Mucosa of gallbladder (tissue), 1 donor: ENCODE data around the gene MORN1. TPM values are rescaled to one million over a fixed set of nuclear protein-coding genes. Genes with fewer than 3 reads are reported as not detected.

ENCODE experiments used
- DNase-seq: peaks from one replicate; pipeline ENCODE4 v3.0.0-alpha.2; 2020; ENCODE audit warnings: low spot score
- total RNA-seq: library from RNA; stranded (reverse); gene quantifications from one replicate; pipeline ENCODE4 v1.2.1, GENCODE V29; 2021
- donor health status: DM: no; HTN: no; CAD: no.

Gene MORN1
- total RNA-seq, 1 donor from 2014 or later: 24.4 TPM

GRCh38 chr1:2374252-2375155 is 16.9 kb downstream of the MORN1 start:
- DNase-seq: no peak

GRCh38 chr1:2373551-2374251 is 17.7 kb downstream of the MORN1 start:
- no peak for DNase-seq

- no peak for DNase-seq
These were observed 18.5 kb downstream of the MORN1 start for GRCh38 chr1:2372551-2373490.

GRCh38 chr1:2368053-2368744 is 23.2 kb downstream of the MORN1 start:
- no peak for DNase-seq

DNA sequence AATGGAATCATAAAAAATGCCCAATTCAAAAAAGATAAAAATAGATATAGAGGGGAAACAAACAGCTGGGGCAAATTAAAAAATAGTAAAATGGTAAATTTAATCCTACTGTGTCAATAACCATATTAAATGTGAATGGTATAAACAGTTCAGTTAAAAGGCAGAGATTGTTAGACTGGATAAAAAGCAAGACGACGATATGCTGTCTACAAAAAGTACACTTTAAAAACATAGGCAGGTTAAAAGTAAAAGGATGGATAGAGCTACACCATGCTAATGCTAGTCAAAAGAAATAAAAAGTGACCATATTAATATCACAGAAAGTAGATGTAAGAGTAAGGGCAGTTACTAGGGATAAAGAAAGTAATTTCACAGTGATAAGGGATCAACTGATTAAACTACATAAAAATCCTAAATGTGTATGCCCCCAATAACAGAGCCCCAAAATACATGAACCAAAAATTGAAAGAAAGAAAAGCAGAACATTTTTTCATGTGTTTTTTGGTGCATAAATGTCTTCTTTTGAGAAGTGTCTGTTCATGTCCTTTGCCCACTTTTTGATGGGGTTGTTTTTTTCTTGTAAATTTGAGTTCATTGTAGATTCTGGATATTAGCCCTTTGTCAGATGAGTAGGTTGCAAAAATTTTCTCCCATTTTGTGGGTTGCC is 27.4 kb downstream of the MORN1 start:
- no peak for DNase-seq

DNA sequence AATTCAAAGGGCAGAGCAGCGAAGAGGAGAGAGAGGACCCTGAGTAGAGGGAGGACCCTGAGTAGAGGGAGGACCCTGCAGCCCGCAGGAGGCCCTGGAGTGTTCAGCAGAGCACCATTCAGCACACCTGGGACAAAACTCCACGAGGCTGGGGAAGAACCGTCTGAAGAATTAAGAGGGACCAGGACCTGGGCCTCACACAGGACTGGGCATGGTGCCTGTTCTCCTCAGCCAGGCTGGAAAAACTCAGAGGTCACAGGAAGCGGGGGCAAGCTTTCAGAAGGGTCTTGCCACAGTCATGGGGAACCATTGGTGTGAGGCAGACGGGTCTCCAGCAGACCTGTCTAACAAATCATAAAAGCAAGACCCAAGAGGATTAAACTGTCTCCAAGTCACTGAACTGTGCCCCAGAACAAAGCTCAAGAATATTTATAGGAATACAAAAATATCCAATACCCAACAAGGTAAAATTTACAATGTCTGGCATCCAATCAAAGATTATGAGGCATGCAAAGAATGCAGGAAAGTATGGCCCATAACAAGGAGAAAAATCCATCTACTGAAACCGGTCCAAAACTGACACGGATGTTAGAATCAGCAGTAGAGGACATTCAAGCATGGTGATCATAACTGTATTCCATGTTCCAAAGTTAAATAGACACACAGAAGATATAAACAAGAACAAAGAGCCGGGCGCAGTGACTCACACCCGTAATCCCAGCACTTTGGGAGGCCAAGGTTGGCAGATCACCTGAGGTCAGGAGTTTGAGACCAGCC is 30.6 kb downstream of the MORN1 start:
- DNase-seq: no peak

GRCh38 chr1:2358651-2359640 is 32.4 kb downstream of the MORN1 start:
- DNase-seq: no peak

GRCh38 chr1:2358072-2358471 is 33.3 kb downstream of the MORN1 start:
- no peak for DNase-seq

DNA sequence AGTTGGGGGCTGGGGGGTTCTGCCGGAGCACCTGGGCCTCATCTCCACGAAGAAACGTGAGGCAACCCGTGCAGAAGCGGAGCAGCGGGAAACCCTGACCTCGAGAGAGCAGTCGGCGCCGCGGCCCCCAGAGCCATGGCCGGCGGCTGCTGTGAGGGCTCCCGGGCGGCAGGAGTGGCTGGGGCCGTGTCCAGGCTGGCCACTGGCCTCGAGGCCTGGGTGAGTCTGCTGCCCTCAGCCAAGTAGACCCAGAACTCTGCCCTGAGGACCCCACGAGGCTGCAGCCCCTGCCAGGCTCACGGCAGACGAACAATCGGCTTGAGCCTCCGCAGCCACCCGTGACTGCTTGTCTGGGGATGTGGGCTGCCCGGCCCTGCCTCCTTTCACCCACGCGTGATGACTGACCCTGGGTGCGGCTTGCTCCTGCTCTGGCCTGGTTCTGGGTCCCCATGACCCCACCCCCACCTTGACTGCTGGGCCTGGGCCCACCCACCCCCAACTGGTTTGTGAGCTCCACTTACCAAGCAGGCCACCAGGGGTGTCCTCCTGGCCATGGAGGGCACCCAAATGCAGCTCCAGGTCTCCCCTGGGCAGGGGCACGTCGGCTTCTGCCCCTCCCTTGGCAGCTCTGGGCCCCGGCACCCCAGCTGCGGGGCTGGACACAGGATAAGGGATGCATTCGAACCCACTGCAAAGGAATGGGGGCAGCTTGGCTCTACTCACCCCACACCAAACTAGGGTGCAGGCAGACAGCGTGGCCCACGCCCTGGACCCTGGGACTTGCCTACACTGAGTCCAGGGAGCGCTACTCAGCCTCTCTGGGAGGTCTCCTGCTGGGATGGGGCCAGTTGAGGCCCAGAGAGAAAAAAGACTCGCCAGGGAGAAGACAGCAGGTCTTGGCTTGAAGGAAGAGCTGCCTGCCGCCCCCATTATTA is 34.2 kb downstream of the MORN1 start:
- no peak for DNase-seq

DNA sequence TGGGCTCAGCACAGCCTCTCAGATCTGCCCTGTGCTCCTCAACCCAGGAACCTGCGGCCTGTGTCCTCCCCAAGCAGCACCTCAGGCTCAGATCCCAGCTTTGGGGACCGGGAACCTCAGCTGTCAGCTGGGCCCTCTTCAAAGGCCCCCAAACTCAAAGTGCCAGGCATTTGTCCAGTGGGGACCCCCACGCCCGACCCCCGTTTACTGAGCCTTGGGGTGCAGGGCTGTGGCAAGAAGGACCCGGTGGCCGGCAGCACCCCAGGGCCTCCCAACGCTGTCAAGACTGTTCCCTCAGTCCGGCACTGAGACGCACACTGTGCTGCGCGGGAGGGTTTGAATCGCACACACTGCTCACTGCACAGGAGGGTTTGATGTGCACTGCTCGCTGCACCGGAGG is 35.0 kb downstream of the MORN1 start:
- no peak for DNase-seq

- no peak for DNase-seq
These were observed 35.7 kb downstream of the MORN1 start for GRCh38 chr1:2355373-2356261.

DNA sequence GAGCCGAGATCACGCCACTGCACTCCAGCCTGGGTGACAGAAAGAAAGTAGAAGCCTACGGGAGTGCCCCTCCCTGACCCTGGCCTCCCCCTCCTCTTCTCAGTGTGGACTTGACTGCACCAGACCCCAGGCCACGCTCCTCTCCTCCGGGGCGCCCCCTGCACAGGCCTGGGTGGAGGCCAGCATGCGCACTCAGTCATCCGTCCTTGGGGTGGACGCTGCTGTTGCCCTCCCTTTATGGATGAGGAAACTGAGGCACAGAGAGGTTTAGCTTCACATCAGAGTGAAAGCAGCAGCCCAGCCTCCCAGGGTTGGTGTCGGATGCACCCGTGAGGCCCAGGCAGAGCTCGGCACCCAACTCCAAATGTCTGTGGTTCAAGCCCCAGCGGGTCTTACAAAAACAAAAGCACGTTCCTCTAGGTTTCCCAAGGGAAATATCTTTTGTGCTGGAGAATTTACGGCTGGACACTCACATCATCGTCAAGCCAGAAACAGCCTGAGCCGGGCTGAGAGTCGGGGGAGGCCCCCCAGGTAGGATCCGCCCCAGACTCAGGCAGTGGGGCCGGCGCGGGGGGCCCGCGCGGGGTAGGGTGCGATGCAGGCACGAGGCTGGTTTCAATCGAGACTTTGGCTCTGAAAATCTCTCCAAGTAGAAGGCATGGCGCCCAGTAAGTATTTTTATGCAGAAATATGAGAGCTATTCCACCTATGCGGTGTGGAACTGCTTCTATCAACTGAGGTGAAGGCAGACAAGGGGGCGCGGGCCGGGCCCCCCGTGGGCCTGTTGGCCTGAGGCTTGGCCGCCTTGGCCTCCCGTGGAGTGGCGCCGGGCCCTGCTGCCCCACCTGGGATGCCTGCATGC is 36.6 kb downstream of the MORN1 start:
- no peak for DNase-seq

DNA sequence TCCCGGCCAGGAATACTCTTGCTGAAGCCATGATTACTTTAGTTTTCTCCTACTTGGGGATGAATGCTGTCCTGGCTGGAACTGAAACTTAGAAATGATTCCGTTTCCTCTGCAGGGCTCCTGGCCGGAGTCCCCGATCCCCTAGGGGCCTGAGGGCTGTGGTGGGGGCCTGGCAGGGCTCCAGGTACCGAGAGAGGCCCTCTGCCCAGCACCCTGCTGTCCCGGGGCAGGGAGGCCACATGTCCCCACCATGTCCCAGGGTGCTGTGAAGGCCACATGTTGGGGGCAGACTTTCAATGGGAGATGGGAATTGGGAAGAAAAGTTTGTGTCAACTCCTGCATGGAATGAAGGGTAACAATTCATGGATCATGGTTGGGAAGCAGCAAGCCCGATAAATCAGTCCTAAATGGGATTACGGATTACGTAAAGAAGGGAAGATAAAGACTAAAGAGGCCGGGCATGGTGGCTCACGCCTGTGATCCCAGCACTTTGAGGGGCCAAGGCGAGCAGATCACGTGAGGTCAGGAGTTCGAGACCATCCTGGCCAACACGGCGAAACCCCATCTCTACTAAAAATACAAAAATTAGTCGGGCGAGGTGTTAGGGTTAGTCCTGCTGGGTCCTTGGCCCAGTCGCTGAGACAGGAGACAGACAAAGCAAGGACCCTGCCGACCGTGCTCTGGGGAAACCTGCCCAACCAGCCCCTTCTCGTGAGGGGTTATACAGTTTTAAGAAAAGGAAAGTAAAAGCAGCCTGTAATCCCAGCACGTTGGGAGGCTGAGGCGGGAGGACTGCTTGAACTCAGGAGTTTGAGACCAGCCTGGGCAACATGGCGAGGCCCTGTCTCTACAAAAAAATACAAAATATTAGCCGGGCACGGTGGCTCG is 37.6 kb downstream of the MORN1 start:
- no peak for DNase-seq

- no peak for DNase-seq
These were observed 38.3 kb downstream of the MORN1 start for GRCh38 chr1:2352897-2353550.
